GM11168 (cell line): Measurements from ENCODE around the gene WWC1.
"Not testable (repeated sequence)": the region's sequence is repeated elsewhere in the genome, so short reads cannot be mapped to it uniquely, and the experiment has no call there.

ENCODE experiments used
- in situ Hi-C: fragments of 300-500 bp; cut with MboI; formaldehyde crosslinking; loops from one replicate; pipeline ENCODE4 v1.12.0; 2022; ENCODE audit warnings: low sequenced_read_pairs; ENCODE audit not compliant: unreplicated experiment

WWC1 gene

DNA sequence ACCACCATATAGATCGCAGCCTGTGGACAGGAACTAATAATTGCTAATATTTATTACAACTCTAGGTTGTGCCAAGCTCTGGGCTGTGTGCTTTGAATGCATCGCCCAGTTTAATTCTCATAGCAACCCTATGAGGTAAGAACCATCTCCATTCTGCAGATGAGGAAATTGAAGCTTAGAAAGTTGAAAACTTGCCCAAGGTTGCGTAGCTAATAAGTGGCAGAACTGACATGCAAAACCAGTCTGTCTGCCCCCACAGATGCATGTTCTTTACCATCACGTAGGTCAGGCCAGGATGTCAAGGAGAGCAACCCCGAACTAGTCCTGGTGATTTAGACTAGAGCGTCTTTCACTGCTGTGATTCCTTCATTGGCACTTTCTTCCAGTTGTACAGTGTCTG lies 15.6 kb downstream of the WWC1 start:
- in situ Hi-C loops = no loop called here

DNA sequence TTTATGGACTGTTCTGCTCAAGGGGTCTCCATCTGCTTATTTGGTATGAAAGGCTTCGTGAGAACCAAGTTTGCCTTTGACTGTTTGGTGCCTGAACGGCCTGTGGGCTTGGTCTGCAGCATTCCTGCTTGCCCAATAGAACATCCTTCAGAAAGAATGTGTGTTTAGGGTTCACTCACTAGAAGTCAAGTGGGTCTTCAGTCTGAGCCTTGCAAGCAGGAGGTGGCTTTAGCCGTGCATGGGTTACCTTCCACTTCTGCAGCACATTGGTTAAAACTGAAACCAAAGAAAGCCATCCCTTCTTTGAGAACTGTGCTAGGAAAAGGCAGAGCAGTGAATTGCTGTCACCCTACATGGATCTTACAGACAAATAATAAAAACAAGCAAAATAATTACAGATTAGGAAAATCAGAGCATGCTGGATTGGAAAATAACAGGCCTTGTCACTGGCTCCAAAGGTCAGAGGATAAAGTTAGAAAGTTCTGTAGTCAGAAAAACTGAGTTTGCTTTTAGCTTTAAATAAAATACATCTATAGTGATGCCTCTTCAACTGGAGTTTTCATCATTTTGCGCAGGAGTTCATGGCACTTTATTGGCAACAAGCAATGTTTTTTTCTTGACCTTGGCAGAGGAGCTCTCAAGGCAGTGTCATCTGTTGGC lies 16.6 kb downstream of the WWC1 start:
- in situ Hi-C loops = no loop called here

DNA sequence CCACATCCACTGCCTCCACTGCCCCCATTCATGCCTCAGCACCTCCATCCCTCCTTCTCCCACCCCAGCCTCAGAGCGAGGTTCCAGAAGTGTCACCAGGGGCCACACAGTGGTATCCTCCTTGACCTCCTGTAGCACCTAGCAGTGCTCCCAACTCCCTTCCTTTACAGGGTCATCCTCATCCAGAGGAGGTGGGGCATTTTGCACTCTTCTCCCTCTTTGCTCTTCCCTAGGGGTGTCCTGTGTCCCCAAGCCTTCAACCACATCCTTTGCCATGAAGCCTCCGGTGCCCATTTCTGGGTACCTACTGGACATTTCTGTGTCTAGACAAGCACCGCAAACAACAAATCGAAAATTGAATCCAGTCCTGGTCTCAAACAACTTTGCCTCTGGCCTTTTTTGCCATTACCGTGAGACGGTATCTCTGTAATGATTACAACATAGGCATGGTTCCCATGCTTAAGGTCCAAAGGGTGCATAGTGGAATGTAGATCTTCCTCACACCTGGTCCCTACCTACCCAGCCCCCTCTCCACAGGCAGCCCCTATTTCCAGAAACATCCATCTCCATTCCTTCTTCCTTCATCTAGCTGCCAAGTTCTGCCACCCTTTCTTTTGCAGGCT lies 17.6 kb downstream of the WWC1 start:
- in situ Hi-C loops = no loop called here

DNA sequence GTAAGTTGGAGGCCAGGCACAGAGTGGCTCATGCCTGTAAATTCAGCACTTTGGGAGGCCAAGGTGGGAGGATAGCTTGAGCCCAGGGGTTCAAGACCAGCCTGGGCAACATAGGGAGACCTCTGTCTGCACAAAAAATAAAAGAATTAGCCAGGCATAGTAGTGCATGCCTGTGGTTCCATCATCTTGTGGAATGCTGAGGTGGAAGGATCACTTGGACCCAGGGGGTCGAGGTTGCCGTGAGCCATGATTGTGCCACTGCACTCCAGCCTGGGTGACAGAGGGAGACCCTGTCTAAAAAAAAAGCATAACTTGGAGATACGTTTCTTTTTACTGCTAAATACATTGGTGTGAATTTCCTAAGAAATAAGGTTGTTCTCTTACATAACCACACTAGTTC lies 19.1 kb downstream of the WWC1 start:
- in situ Hi-C loops = not testable (repeated sequence)

DNA sequence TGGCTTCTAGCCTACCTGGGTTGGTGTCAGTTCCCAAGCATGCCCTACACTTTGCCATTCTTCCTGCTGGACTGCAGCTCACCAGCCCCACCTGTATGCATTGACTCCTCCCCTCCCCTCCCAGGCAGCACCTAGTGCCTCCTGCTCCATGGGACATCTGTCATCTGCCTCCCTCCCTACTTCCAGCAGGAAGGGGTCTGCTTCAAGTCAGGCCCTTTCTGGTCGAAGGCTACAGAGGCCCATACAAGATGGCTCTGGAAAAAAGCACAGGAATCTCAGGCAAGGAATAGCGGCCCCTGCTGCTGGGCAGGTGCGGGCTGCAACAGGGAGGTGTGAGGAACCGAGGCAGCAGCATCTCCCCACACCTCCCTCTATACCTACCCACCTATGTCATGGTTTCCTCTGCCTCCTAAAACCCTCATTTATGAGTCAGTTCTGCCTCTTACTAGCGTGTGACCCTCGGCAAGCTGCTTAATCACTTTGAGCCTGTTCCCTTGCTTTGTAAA lies 19.7 kb downstream of the WWC1 start:
- in situ Hi-C loops = no loop called here

DNA sequence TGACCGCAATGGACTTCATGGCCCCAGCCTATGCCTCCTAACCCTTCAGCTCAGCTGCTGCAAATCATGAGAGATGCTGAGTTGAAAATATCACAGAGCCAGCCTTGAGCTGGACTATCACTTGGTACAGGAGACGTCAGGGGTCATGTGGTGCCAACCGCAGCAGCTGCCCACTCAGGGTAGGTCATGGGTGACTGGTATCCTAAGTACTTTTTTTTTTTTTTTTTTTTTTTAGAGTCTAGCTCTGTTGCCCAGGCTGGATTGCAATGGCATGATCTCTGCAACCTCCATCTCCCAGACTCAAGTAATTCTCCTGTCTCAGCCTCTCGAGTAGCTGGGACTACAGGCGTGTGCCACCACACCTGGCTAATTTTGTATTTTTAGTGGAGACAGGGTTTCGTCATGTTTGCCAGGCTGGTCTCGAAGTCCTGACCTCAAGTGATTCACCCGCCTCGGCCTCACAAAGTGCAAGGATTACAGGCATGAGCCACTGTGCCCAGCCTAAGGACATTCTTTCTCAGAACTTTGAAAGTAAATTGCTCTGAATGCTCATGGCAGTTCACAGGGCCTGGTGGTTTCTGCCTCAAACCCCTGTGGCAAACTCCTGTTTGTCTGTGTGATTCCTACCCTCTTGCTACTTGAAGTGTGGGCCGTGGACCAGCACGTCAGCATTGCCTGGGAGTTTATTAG lies 21.3 kb downstream of the WWC1 start:
- in situ Hi-C loops = no loop called here

DNA sequence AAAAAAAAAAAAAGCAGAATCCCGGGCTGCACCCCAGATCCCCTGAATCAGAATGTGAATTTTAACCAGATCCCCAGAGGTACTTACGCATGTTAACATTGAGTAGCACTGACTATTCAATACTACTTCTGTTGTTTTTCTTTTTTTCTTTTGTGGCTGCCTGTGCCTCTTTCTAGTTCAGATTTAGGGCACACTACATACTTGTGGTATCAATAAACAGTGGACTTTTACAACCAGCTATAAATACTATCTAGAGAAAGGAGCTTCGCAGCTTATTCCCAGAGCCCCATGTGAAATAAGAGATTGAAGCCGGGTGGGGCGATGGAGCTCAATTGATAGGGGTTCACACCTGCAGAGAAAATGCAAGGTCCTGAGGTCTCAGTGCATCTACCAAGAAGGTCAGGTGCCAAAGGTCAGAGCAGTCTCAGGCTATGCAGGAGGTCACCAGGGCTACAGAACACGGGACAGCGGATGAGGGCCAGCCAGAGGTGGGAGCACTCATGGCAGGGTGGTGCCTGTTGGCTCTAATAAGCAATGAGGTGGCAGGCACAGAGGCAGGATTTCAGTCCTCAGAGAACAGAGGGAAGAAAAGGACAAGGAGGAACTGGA lies 22.3 kb downstream of the WWC1 start:
- in situ Hi-C loops = no loop called here

DNA sequence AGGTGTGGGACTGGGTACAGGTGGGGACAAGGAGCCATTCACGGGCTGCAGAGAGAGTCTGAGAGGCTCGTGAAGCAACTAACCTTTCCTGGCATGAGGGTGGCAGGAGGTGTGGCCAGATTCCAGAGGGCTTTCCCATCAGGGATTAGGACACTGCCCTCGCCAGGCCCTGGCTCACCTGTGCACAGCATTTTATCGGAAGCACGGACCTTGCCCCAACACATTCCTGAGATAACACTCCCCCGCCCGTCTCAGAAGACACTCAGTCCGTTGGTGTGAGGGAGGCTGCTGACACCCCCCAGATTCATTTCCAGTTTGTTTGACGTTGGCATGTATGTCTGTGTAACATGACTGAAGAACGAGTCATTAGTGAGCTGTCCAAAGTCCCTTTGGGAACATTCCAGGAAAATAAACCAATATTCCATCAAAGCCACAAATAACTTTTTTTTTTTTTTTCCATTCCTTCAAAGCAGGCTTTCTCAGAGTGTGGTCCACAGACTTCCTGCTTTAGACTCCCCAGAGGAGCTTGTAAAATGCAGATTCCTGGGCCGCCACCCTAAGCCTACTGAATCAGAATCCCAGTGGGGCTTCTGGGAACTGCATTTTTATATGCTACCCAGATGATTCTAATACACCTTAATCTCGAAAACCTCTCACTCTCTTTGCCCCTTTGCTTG lies 23.4 kb downstream of the WWC1 start:
- in situ Hi-C loops = no loop called here

DNA sequence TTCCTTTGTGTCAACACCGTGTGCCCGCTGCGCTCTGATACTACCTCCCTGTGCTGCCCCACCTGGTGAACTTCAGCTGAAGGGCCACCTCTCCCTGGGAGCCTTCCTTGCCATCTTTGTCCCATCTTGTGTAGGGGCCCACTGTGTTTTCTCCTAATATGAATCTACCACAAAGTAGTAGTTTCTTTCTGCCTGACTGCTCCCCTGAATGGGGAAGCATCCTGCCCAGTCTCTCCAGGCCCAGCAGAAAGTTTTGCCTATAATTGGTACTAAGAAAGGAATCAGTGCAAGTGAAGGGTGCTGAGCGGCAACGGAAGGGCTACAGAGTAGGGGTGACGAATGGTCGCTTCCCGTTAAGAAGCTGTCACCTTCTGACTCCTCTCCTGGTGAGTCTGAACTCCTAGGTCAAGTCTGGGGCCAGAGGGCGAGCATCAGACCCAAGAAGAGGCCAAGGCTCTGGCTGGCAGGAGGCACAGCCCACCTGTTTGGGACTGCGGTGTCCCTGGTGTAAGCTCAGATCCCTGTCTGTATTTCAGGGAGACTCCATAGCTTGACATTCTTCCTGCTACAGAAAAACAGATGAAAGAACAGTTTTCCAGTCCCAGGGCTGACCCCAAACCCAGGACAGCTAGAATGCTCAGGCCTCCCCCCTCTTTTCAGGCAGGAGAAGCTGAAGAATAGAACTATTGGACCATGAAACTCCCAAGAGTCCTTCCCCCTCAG lies 24.1 kb downstream of the WWC1 start:
- in situ Hi-C loops = no loop called here

DNA sequence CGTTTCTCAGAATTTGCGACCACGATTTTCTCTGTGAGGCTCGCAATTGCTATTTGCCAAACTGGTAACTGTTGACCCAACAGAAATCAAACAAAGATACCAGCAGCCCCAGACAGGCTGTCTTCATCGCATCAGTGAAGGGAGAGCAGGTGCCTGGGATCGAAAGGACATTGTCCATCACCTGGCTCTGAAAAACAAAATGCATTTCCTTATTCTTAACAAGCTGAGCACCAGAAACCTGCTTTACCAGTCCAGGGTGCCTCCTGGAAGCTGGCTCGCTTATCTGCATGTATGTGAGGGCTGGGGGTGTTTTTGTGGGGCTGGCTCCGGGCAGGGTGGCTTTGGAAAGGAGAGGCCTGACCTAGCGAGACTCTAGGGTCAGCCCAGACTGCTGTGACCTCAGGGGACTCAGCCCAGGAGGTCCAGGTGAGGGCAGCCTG lies 24.7 kb downstream of the WWC1 start:
- in situ Hi-C loops = no loop called here

DNA sequence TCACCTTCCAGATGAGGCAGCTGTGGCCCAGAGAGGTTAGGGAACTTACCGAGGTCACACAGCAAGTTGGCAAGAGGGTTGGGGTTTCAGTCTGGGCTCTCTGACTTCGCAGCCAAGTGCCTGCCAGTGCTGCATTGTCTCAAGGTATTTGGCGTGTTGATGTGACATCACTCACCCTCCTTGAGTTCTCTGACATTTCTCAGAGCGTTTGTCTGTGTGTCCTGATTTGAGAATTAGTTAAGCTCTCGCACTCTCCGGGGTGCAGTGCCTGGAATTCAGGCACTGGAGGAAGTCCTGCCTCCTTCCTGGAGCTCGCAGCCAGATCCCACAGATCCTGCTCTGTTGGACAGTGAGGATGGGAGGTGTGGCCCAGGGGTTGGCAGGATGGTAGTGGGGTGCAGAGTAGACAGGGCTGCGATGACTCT lies 25.7 kb downstream of the WWC1 start:
- in situ Hi-C loops = no loop called here

DNA sequence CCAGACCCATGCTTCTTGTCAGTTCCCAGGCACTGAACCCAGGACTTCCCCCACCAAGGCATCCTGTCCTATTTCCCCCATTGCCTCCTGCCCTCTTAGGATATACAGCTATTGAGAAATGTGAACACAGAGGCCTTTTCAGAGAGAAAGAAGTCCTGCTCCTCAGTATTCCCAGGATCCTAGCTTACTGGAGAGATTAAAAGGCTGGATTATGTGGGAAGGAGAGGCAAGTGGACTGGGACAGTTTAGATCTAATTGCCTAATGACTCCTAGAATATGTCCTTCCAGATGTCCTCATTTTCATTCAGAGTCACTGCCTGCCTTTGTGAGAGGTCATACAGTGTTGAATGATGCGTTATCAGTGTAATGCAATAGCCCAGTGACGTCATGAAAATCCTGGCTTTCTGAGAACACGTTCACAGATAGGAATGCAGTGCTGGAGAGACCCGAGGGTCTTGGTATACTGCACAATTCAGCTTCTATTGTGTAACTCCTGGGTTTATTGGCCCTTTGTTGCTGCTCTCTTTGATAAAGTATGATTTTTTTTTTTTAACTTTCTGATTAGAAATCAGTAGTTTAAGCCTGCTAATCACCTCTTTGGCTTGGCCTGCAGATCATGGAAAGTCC lies 26.2 kb downstream of the WWC1 start:
- in situ Hi-C loops = no loop called here

DNA sequence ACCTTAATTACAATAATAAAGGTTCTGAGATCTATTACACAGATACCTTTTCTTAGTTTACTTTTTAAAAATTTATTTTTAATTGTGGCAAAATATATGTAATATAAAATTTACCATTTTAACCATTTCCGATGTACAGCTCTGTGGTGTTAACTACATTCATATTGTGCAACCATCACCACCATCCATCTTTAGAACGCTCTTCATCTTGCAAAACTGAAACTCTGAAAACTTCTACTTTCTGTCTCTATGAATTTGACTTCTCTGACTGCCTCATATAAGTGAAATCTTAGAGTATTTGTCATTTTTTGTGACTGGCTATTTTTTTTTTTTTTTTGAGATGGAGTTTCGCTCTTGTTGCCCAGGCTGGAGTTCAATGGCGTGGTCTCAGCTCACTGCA lies 26.8 kb downstream of the WWC1 start:
- in situ Hi-C loops = no loop called here

DNA sequence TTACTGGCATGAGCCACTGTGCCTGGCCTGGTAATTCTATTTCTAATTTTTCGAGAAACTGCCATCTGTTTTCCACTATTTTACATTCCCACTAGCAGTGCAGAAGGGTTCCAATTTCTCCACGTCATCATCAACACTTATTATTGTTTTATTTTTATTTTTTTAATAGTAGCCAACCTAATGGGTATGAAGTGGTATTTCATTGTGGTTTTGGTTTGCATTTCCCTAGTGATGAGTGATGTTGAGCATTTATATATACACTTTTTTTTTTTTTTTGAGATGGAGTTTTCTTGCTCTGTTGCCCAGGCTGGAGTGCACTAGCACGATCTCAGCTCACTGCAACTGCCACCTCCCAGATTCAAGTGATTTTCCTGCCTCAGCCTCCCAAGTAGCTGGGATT lies 28.3 kb downstream of the WWC1 start:
- in situ Hi-C loops = no loop called here

DNA sequence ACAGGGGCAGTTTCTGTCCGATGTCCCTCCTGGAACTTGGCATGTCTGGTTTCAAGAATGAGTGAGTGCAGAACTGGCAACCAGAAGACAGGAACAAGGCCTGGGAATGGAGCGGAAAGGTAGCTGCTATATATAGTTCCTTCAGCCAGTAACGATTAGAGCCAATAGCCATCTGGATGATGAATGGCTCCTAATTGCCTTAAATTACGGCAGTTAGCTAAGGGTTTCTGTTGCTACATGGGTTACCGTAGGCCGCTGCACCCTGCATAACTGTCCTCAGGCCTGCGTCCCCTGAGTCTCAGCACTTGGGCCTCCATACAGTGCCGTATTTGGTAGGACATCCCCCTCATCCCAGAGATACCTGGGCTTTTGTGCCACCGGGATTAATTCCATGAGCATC lies 29.4 kb downstream of the WWC1 start:
- in situ Hi-C loops = no loop called here

DNA sequence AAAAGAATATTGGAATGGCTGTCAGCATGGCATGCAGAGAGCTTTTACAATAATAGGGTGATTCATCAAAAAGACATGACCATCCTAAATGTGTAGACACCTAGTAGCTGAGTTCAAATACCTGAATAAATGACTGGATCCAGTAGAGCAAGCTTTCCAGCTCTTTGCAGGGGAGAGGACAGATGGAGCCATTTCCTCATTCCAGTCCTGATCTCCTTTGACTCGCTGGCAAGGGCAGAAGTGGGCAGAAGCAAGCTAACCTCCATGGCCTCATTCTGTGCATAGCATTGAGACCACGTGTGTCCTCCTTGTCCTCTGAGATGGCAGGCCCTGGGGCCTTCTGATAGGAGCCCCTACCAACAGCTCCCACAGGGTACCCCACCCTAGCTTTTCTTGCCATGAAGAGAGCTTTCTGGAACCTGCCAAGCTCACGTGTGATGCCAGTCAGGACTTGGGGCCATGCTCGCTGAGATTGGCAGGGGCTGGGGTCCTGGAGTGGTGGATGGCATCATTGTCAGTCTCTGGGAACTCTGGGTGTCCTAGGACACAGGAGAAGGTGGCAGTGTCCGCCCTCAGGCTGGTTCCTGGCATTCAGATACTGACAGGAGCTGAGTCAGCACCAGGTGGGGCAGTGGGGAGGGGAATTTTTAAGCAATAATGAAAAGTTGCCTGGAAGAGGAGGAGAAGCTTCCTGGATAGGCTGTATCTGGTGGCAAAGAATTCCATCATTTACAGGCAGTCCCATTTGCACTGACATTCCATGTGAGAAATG lies 33.6 kb downstream of the WWC1 start:
- in situ Hi-C loops = no loop called here

DNA sequence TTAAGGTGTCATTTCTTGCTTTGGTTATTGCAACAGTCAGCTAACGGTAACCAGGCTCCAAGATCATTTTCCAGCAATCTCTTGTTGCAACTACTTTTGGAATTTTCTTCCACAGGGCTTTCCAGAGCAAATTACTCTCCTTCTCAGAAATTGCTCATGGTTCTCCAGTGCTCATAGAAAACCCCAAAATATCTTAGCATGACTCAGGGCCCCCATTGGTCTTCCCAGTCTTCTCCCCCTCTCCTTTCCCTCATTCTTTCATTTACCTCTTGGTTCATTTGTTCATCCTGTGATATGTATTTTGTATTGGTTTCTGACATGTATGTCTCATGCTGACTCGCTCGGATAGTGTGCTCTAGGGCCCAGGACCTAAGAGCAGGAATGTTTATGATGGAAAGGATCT lies 35.6 kb downstream of the WWC1 start:
- in situ Hi-C loops = no loop called here

DNA sequence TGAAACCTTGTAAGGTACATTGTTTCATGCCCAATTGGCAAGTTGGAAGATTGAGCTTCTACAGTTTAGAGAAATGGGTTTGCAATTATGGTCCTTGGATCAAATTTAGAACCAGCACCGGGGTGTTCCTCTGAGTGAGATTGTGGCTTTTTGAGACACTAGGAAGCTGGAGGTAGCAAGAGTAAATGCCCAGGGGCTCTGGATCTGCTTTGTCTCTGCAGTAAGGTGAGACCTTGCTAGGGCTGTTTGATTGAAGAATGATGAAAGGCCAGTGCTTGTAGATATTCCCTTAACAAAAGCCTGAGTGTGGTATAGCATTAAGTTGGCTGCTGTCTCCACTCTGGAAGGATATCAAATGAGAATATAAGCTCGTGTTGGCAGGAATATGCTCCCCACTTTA lies 36.0 kb downstream of the WWC1 start:
- in situ Hi-C loops = no loop called here

DNA sequence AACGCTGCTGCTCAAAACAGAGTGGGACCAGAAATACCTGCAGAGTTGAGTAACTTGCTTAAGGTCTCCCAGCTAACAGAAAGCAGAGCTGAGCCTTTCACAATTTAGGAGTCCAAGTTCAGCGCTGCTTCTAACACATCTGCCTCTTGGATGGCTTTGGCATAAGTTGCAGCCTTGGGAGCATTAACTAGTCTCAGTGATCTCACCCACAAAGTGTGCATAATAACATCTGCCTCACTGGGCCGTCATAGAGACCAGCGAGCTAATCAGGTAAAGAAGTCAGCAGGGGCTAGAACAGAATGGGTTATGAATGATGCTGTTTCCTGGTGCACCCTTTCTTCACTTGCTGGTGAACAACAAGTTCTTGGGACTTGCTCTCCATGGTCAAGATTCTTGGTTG lies 36.5 kb downstream of the WWC1 start:
- in situ Hi-C loops = no loop called here
